HG03025 (cell line): ENCODE results near the gene LSM12.
"Not testable (repeated sequence)": the region's sequence is repeated elsewhere in the genome, so short reads cannot be mapped to it uniquely, and the experiment has no call there.

Experiments used
- ATAC-seq: cut with Tn5 transposase; IDR thresholded peaks from one replicate; pipeline ENCODE4 v1.9.1; 2021; ENCODE audit warnings: mild to moderate bottlenecking, moderate library complexity; ENCODE audit not compliant: unreplicated experiment, low FRiP score

LSM12 gene

GRCh38 chr17:44010966-44011647 lies 55.4 kb downstream of the LSM12 start:
- ATAC-seq, result no peak

GRCh38 chr17:44008205-44008909 lies 58.1 kb downstream of the LSM12 start:
- no peak for ATAC-seq

DNA sequence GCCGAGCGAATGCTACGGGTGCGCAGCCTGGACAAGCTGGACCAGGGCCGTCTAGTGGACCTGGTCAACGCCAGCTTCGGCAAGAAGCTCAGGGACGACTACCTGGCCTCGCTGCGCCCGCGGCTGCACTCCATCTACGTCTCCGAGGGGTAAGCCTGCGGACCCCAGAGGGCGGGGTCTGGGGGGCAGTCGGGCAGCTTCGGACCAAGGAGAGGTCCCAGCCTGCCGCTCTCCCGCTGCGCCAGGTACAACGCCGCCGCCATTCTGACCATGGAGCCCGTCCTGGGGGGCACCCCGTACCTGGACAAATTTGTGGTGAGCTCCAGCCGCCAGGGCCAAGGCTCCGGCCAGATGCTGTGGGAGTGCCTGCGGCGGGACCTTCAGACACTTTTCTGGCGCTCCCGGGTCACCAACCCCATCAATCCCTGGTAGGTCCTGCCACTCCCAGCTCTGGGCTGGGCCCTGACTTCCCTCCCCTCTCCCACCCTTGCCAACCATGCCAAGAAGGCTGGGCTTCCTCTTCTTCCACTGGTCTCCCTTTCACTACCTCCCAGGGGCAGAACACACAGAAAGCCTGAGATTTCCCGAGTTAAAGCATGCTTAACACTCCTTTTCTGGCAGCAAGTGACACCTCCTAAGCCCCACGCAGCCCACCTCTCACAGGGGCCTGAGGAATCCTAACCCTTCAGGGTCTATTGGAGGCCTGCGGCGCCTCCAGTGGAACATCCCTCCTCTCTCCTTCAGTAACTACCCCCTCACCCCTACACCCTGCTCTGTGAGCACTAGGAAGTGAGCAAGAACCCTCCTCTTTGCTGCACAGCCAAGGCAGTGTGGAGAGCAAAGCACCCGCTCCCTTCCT lies 58.9 kb downstream of the LSM12 start:
- no peak for ATAC-seq

DNA sequence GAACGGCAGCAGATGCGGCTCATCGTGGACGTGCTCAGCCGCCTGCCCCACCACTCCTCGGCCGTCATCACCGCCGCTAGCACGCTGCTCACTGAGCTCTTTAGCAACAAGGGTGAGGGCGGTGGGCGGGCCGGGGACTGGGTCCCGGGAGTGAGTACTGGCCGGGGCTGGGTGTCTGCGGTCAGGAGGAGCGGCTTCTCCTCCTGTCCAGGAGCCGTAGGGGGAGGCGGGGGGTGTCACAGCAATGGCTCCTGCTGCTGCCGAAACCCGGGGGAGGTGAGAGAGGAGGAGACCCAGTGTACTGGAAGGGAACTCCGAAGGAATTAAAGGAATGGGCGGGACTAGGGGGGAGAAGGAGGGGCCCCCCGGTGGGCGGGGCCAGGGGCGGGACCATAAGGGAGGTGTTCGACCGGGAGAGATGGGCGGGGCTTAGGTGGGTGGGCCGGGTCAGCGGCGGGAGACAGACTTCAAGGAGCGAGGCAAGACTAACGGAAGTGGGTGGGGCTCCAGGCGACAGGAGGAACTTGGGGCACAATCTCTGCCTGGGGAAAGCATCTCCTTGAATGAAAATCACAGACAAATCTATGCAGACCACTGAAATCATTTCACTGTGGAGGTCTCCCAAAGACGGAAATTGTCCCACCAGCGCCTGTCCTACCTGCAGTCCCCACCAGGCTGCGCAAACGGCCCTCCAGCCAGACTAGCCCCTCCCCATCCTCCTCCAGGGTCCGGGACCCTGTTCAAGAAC lies 59.7 kb downstream of the LSM12 start:
- no peak for ATAC-seq

- ATAC-seq, result no peak
Observed at GRCh38 chr17:44006272-44006597, 60.2 kb downstream of the LSM12 start.

DNA sequence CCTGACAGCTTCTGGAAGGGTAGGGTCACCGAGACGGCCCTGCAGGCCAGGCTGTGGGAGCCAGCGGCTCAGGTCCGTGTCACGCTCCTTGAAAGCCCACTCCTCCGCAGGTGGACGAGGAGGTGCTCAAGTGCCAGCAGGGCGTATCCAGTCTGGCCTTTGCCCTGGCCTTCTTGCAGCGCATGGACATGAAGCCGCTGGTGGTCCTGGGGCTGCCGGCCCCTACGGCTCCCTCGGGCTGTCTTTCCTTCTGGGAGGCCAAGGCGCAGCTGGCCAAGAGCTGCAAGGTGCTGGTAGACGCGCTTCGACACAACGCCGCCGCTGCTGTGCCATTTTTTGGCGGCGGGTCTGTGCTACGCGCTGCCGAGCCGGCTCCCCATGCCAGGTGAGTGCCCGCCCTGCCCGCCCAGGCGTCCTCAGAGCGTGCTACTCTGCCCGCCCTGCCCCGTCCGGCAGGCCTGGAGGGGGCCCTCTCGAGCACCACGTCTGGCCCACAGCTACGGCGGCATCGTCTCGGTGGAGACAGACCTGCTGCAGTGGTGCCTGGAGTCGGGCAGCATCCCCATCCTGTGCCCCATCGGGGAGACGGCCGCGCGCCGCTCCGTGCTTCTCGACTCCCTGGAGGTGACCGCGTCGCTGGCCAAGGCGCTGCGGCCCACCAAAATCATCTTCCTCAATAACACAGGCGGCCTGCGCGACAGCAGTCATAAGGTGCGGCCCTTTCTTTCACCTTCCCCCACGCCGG lies 60.8 kb downstream of the LSM12 start:
- no peak for ATAC-seq

DNA sequence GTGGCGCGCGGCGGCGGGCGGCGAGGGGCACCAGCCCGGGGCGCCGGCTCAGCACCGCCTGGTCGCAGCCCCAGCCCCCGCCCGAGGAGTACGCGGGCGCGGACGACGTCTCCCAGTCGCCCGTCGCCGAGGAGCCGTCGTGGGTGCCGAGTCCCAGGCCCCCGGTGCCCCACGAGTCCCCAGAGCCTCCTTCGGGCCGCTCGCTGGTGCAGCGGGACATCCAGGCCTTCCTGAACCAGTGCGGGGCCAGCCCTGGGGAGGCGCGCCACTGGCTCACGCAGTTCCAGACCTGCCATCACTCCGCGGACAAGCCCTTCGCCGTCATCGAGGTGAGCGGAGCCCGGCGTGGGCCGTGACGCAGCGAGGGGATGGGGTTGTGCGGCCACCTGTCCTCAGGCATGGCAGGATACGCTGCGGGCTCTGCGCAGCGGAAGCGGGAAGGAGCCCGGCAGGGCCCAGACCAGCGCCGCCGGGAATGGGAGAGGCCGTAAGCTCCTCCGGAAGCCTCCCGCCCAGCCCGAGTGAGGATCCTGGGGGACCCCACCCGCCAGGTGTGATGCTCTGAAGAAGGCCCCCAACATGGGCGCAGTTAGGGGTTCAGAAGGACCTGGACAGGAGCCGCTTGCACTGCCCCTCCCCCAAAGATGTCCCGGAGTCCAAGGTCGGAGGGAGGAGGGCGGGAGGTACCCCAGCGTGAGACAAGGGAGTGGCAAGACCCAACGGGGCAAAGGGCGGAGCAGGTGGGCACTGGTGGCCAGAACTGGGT lies 61.5 kb downstream of the LSM12 start:
- no peak for ATAC-seq

DNA sequence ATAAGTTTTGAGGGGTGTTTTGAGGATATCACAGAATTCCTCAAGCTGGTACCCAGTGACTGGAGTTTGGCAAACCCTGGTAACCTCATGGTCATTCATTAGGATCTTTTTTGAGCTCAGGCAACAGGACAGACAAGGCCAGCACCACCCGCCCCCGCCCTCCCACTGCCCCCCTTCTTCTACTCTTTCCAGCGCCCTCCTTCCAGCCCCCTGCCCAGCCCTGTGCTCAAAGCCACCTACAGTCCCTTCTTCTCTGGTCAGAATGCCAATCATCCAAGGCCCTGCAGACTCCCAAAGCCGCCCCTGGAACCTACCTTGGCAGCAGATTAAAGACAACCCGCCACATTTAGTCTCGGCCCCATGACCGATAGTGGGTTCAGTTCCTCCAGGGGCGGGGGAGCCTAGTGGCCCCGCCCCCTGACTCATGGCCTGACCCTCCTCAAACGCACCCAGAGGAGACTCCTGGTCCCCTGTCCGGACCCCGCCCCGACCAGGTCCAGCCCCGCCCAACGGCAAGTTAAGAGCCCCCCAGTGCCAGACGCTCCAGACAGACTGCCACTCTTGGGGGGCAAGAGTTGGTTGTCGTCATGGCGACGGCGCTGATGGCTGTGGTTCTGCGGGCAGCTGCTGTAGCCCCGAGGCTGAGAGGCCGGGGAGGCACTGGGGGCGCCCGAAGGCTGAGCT lies 62.3 kb downstream of the LSM12 start, which contains the start of gene NAGS:
Gene NAGS (plus strand): TSS at position 546 of the 684 bp plus-strand sequence. CDS start 42 bp downstream, at position 588.
- ATAC-seq, result no peak

DNA sequence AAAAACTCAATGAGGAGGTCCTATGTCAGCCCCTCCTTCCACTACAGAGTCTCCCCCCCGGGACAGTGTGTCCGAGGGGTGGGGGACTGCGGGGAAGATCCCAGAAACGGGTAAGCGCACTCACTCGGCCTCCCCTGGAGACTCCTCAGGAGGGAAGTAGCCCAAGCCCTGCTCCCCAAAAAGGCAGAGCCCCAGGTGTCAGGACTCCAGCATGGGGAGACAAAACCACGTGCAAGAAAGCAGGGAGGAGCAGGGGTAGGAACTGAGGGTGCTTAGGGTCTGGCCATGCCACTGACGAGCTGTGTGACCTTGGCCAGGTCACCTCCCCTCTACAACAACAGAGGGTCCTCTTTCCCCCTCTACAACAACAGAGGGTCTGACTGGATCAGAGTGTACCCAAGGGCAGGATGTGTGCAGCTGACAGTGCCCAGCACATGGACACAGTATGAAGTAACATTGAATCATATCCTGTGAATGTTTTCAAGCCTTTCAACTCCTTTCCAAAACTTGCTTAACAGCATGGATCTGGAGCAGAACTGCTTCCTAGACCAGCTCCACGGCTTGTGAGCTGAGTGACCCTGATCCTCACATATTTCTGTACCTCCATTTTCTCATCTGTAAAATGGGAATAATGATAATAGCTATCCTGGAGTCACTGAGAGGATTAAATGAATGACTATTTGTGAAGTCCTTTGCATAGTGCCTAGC lies 64.2 kb downstream of the LSM12 start:
- ATAC-seq, result no peak

DNA sequence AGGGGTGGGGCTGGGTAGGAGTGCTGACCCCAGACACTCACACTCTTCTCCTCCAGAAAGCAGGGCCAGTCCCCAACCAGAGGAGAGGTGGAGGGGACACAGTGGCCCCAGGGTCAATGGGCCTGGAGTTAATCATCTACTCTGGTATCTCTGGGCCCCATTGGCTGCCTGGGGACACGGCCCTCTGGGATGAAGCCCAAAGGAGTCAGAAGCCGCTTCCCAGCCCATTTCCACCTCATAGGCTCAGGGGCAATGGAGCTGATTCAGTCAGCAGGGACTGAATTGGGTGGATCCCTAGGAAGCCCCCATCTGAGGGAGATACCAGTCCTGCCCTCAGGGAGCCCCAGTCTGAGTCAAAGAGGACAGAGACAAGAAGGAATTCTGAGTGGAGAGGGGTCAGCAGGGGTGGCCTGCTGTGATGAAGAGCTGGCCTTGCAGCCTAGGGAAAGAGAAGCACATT lies 65.0 kb downstream of the LSM12 start:
- ATAC-seq, result no peak

DNA sequence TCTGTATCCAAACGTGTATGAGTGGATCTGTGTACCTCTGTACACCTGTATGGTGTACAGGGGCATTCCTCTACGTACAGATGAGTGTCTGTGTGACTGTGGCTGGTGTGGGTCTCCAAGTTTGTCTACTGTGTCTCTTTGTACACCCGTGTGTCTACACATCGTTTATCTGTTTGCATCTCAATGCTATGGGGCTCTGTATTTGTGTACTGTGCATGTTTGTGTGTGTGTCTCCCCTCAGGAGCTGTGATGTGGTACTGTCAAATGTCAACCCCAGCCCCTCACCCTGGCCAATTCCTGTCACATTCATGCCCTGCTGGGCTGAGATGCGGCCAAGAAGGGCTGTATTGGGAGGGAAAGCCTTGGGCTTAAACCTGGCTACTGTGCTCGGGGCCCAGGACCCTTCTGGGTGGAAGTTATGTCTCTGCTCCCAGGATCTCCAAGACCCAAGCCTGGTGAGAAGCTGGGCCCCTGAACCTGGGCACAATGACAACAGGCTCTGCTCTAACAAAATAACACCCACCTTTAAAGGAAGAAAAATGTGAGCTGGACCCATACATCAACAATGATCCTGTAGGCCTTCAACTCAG lies 65.5 kb downstream of the LSM12 start:
- no peak for ATAC-seq

DNA sequence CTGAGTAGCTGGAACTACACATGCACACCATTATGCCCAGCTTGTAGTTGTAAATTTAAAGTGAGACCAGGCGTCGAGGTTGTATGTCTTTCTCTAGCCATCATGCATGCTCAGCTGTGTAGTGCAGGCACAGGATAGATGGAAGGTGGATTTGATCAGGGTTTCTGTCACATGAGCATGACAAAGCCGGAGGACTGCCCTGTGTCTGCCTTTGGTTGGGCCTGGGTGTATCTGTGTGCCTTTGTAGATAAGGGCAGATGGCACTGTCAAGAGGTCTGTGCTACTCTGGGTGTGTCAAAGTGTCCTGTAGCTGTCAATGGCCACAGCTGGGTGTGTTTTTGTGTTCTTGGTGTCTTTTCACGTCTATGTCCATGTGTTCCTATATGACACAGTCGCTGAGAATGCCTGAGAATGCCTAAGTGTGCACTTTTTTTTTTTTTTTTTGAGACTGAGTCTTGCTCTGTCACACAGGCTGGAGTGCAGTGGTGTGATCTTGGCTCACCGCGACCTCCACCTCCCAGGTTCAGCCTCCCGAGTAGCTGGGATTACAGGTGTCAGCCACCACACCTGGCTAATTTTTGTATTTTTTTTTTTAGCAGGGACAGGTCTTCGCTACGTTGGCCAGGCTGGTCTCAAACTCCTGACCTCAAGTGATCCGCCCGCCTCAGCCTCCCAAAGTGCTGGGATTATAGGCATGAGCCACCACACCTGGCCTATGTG lies 66.2 kb downstream of the LSM12 start:
- no peak for ATAC-seq

DNA sequence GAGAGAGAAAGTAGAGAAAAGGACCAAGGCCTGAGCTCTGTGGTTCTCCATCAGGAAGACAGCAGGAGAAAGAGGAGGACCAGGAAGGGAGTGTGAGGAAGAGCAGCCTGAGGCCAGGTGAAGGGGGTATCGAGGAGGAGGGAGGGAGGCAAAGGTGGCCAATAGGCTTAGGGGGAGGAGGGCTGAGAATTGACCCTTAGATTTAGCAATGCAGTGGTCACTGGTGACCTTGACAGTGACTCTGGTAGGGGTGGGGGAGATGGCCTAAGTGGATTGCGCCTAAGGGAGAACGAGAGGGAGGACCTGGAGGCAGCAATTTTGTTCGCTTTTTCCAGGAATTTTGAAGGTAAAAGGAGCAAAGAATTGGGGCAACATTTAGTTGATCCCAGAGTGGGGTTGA lies 67.4 kb downstream of the LSM12 start:
- no peak for ATAC-seq

DNA sequence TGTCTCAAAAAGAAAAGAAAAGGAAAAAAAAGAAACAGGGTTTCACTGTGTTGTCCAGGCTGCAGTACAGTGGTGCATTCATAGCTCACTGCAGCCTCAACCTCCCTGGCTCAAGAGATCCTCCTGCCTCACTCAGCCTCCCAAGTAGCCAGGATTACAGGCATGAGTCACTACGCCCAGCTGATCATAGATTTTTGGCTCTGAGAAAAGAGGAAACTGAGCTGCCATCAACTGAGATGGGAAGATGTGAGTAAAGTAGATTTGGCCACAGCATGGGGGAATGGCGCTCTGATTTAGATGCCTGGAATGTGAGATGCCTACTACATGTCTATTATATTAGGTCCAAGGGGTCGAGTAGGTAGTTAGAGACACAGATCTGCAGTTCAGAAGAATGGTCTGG lies 67.9 kb downstream of the LSM12 start:
- ATAC-seq, result no peak

DNA sequence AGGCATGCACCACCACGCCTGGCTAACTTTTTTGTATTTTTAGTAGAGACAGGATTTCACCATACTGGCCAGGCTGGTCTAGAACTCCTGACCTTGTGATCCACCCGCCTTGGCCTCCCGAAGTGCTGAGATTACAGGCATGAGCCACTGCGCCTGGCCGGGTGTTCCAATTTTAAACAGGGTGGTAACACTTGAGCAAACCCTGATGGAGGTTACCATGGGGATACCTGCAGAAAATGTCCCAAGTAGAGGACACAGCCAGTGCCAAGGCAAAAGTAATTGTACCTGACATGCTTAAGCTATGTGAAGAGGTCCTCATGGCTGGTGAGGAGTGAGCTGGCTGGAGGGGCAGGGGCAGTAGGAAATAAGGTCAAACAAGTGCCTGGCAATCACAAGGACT lies 69.3 kb downstream of the LSM12 start:
- not testable (repeated sequence) for ATAC-seq

DNA sequence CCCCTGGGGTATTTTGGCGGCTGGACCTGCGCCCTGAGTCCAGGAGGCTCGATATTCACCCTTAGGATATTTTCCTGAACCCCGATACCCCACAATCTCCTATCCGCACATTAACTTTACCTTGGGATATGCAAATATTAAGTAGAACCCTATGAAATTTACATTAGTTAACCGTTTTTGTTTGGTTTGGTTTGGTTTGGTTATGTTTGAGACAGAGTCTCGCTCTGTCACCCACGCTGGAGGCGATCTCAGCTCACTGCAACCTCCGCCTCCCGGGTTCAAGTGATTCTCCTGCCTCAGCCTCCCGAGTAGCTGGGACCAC lies 71.4 kb downstream of the LSM12 start:
- ATAC-seq, result no peak
